GM18519 (cell line): ENCODE data around the gene DLK1.

Experiments
- ATAC-seq: cut with Tn5 transposase; IDR thresholded peaks from one replicate; pipeline ENCODE4 v1.9.1; 2021; ENCODE audit warnings: mild to moderate bottlenecking, moderate library complexity; ENCODE audit not compliant: unreplicated experiment, low FRiP score

DLK1 gene

GRCh38 chr14:100711493-100711892, 15.2 kb upstream of the DLK1 start:
- ATAC-seq: no peak

GRCh38 chr14:100712490-100712889, 14.2 kb upstream of the DLK1 start:
- no peak for ATAC-seq

GRCh38 chr14:100713705-100714104, 13.0 kb upstream of the DLK1 start:
- ATAC-seq: no peak

GRCh38 chr14:100714258-100714892, 12.3 kb upstream of the DLK1 start:
- ATAC-seq: no peak

GRCh38 chr14:100715332-100715731, 11.4 kb upstream of the DLK1 start:
- no peak for ATAC-seq

GRCh38 chr14:100715803-100716202, 10.9 kb upstream of the DLK1 start:
- ATAC-seq: no peak

GRCh38 chr14:100717386-100717785, 9.3 kb upstream of the DLK1 start:
- no peak for ATAC-seq

- ATAC-seq: no peak
Observed at GRCh38 chr14:100719976-100720520, 6.6 kb upstream of the DLK1 start.

GRCh38 chr14:100721568-100721967, 5.1 kb upstream of the DLK1 start:
- ATAC-seq: no peak

- ATAC-seq: no peak
Observed at GRCh38 chr14:100722367-100722766, 4.3 kb upstream of the DLK1 start.

GRCh38 chr14:100723135-100723829, 3.4 kb upstream of the DLK1 start:
- ATAC-seq: no peak

GRCh38 chr14:100723830-100724437, 2.8 kb upstream of the DLK1 start:
- no peak for ATAC-seq

GRCh38 chr14:100724536-100724935, 2.2 kb upstream of the DLK1 start:
- ATAC-seq: no peak

- no peak for ATAC-seq
Observed at GRCh38 chr14:100725587-100726387, 905 bp upstream of the DLK1 start.

- ATAC-seq: no peak
Observed at GRCh38 chr14:100727086-100727872, 587 bp downstream of the DLK1 start.

GRCh38 chr14:100727873-100728240, 1.2 kb downstream of the DLK1 start:
- no peak for ATAC-seq

GRCh38 chr14:100728962-100729361, 2.3 kb downstream of the DLK1 start:
- ATAC-seq: no peak

- no peak for ATAC-seq
Observed at GRCh38 chr14:100729982-100730381, 3.3 kb downstream of the DLK1 start.

- ATAC-seq: no peak
Observed at GRCh38 chr14:100730581-100730980, 3.9 kb downstream of the DLK1 start.

- no peak for ATAC-seq
Observed at GRCh38 chr14:100731011-100731670, 4.4 kb downstream of the DLK1 start.
